HG02870 (cell line): ENCODE results near the gene CELF4.

Experiments
- ATAC-seq: cut with Tn5 transposase; IDR thresholded peaks from one replicate; pipeline ENCODE4 v1.9.1; 2021; ENCODE audit warnings: mild to moderate bottlenecking, moderate library complexity; ENCODE audit not compliant: unreplicated experiment

CELF4 gene

GRCh38 chr18:37330173-37330572 lies 235.4 kb downstream of the CELF4 start:
- no peak for ATAC-seq

- ATAC-seq: no peak
Measured at GRCh38 chr18:37328946-37329719, 236.5 kb downstream of the CELF4 start.

- ATAC-seq: no peak
Measured at GRCh38 chr18:37327063-37327577, 238.5 kb downstream of the CELF4 start.

GRCh38 chr18:37322492-37323035 lies 243.0 kb downstream of the CELF4 start:
- ATAC-seq: peak; percentile 81

- ATAC-seq: no peak
Measured at GRCh38 chr18:37321582-37322491, 243.8 kb downstream of the CELF4 start.

GRCh38 chr18:37320317-37320716 lies 245.3 kb downstream of the CELF4 start:
- no peak for ATAC-seq

GRCh38 chr18:37318360-37319355 lies 246.9 kb downstream of the CELF4 start:
- ATAC-seq: no peak

GRCh38 chr18:37317486-37317885 lies 248.1 kb downstream of the CELF4 start:
- ATAC-seq: no peak

GRCh38 chr18:37316468-37316867 lies 249.1 kb downstream of the CELF4 start:
- no peak for ATAC-seq

GRCh38 chr18:37315935-37316334 lies 249.7 kb downstream of the CELF4 start:
- ATAC-seq: no peak

GRCh38 chr18:37314534-37314933 lies 251.1 kb downstream of the CELF4 start:
- ATAC-seq: no peak

GRCh38 chr18:37313624-37314023 lies 252.0 kb downstream of the CELF4 start:
- ATAC-seq: no peak

- ATAC-seq: no peak
Measured at GRCh38 chr18:37309861-37310260, 255.7 kb downstream of the CELF4 start.

GRCh38 chr18:37309059-37309458 lies 256.5 kb downstream of the CELF4 start:
- ATAC-seq: no peak

GRCh38 chr18:37307181-37307580 lies 258.4 kb downstream of the CELF4 start:
- ATAC-seq: no peak

GRCh38 chr18:37306432-37306831 lies 259.2 kb downstream of the CELF4 start:
- ATAC-seq: no peak

- no peak for ATAC-seq
Measured at GRCh38 chr18:37305066-37305465, 260.5 kb downstream of the CELF4 start.

- no peak for ATAC-seq
Measured at GRCh38 chr18:37304012-37304680, 261.5 kb downstream of the CELF4 start.

GRCh38 chr18:37303009-37303408 lies 262.6 kb downstream of the CELF4 start:
- ATAC-seq: no peak

- ATAC-seq: no peak
Measured at GRCh38 chr18:37302519-37302918, 263.1 kb downstream of the CELF4 start.
